ENCODE data around the gene CADM1. TPM values are rescaled to one million over a fixed set of nuclear protein-coding genes. Genes with fewer than 3 reads are reported as not detected.

Gene CADM1
- total RNA-seq, 1 experiment from 2014 or later: not detected

- DNase-seq (ENCODE audit: unreplicated experiment): no peak
- Mint-ChIP-seq H3K27ac (ENCODE audit: low read depth, unreplicated experiment) (no peak overlapping the region), H3K4me3 (ENCODE audit: unreplicated experiment) (no peak overlapping the region), H3K9me3 (ENCODE audit: unreplicated experiment) (peaks cover 9% of the 10 kb centered on the region), H3K4me1 (ENCODE audit: insufficient read depth, unreplicated experiment) (no peaks in the 10 kb centered on the region), H3K27me3 (ENCODE audit: insufficient read depth, unreplicated experiment) (peaks cover 64% of the 10 kb centered on the region), H3K36me3 (ENCODE audit: insufficient read depth, unreplicated experiment) (no peaks in the 10 kb centered on the region)
- intact Hi-C loops (cut with micrococcal nuclease): no loop called here
- no peak for TF ChIP-seq CTCF (IDR thresholded peaks at IDR 0.05; ENCODE audit: unreplicated experiment)
- no TSS peak for BruUV-seq (replicated peaks)
- POLR2A ChIA-PET: no interaction called here
- CTCF ChIA-PET: interaction anchor here (0.6 kb wide), 1 partner anchor 11 kb away, joined by 3 read pairs; no protein-coding TSS in a partner anchor
Measured at GRCh38 chr11:115489466-115489865, 14.7 kb downstream of the CADM1 start.

- DNase-seq (ENCODE audit: unreplicated experiment): no peak
- POLR2A ChIA-PET: no interaction called here
- no peak overlapping the region for H3K27ac Mint-ChIP-seq (ENCODE audit: low read depth, unreplicated experiment)
- no peaks in the 10 kb centered on the region for H3K4me1 Mint-ChIP-seq (ENCODE audit: insufficient read depth, unreplicated experiment)
- peaks cover 59% of the 10 kb centered on the region for H3K27me3 Mint-ChIP-seq (ENCODE audit: insufficient read depth, unreplicated experiment)
- TF ChIP-seq CTCF (IDR thresholded peaks at IDR 0.05; ENCODE audit: unreplicated experiment): no peak
- CTCF ChIA-PET: interaction anchor here (0.6 kb wide), 2 partner anchors 12 to 724 kb away, joined by 3 to 4 read pairs; no protein-coding TSS in a partner anchor
- intact Hi-C loops (cut with micrococcal nuclease): no loop called here
- no peak overlapping the region for H3K4me3 Mint-ChIP-seq (ENCODE audit: unreplicated experiment)
- no TSS peak for BruUV-seq (replicated peaks)
- peaks cover 9% of the 10 kb centered on the region for H3K9me3 Mint-ChIP-seq (ENCODE audit: unreplicated experiment)
- H3K36me3 Mint-ChIP-seq (ENCODE audit: insufficient read depth, unreplicated experiment): no peaks in the 10 kb centered on the region
Measured at GRCh38 chr11:115488945-115489344, 15.3 kb downstream of the CADM1 start.

- CTCF ChIA-PET: interaction anchor here (0.5 kb wide), 1 partner anchor 706 kb away, joined by 3 read pairs; no protein-coding TSS in a partner anchor
- H3K4me3 Mint-ChIP-seq (ENCODE audit: unreplicated experiment): no peak overlapping the region
- H3K27me3 Mint-ChIP-seq (ENCODE audit: insufficient read depth, unreplicated experiment): peaks cover 39% of the 10 kb centered on the region
- intact Hi-C loops (cut with micrococcal nuclease): no loop called here
- DNase-seq (ENCODE audit: unreplicated experiment): no peak
- H3K27ac Mint-ChIP-seq (ENCODE audit: low read depth, unreplicated experiment): no peak overlapping the region
- H3K9me3 Mint-ChIP-seq (ENCODE audit: unreplicated experiment): peaks cover 9% of the 10 kb centered on the region
- BruUV-seq (replicated peaks): no TSS peak
- POLR2A ChIA-PET: no interaction called here
- H3K36me3 Mint-ChIP-seq (ENCODE audit: insufficient read depth, unreplicated experiment): peaks cover 6% of the 10 kb centered on the region
- no peaks in the 10 kb centered on the region for H3K4me1 Mint-ChIP-seq (ENCODE audit: insufficient read depth, unreplicated experiment)
- TF ChIP-seq CTCF (IDR thresholded peaks at IDR 0.05; ENCODE audit: unreplicated experiment): no peak
Measured at GRCh38 chr11:115481528-115481927, 22.7 kb downstream of the CADM1 start.

- H3K4me1 Mint-ChIP-seq (ENCODE audit: insufficient read depth, unreplicated experiment): no peaks in the 10 kb centered on the region
- peaks cover 9% of the 10 kb centered on the region for H3K9me3 Mint-ChIP-seq (ENCODE audit: unreplicated experiment)
- H3K4me3 Mint-ChIP-seq (ENCODE audit: unreplicated experiment): no peak overlapping the region
- intact Hi-C loops (cut with micrococcal nuclease): no loop called here
- POLR2A ChIA-PET: no interaction called here
- no peak overlapping the region for H3K27ac Mint-ChIP-seq (ENCODE audit: low read depth, unreplicated experiment)
- CTCF ChIA-PET: no interaction called here
- BruUV-seq (replicated peaks): no TSS peak
- no peak for TF ChIP-seq CTCF (IDR thresholded peaks at IDR 0.05; ENCODE audit: unreplicated experiment)
- peaks cover 39% of the 10 kb centered on the region for H3K27me3 Mint-ChIP-seq (ENCODE audit: insufficient read depth, unreplicated experiment)
- peaks cover 6% of the 10 kb centered on the region for H3K36me3 Mint-ChIP-seq (ENCODE audit: insufficient read depth, unreplicated experiment)
- DNase-seq (ENCODE audit: unreplicated experiment): no peak
Measured at GRCh38 chr11:115480611-115481010, 23.6 kb downstream of the CADM1 start.
